ACHN (cell line): ENCODE results near the gene RUVBL2.

ENCODE experiments used
- DNase-seq: peaks from one replicate; pipeline ENCODE4 v3.0.0-alpha.2; 2015
- in situ Hi-C: cut with HindIII; loops from 2 replicates; pipeline ENCODE4 v1.10.0; 2017; ENCODE audit warnings: low sequenced_read_pairs, low pct_ligation_motif_present, low pct_unique_long_range_greater_than_20kb

The RUVBL2 gene

DNA sequence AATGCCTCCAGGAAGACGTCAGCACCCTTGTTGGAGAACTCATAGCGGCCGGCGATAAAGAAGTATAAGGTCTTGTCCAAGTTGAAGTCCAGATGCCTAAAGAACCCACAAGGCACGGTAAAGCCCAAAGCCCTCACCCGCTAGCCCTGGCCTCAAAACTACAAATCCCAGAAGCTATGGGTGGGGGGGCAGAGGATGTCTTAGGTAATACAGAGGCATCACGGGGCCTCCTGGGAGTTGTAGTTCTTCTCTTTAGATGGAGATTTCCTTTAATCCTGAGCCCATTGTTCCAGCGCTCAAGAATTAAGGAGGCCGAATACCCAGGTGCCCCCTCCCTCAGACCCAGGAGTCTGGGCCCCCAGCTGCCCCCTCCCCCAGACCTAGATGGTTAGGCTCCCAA lies 11.4 kb upstream of the RUVBL2 start:
- DNase-seq: no peak
- in situ Hi-C loops: no loop called here

DNA sequence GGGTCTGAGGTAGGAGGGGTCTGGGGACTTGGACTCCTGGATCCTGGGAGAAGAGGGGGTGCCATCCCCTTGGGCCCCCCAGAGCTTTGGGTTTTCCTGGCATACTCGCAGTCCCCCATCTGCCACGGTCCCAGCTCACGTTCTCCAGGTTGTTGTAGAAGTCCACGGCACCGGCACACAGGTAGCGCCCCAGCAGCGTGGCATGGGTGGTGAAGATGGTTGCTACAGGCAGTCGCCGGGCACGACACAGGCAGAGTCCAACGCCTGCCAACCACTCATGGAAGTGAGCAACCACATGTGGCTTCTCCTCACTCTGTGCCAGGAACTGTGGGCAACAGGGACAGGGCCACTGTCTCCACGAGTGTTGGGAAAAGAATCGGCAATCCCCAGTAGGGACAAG lies 8.0 kb upstream of the RUVBL2 start:
- DNase-seq: no peak
- in situ Hi-C loops: no loop called here

DNA sequence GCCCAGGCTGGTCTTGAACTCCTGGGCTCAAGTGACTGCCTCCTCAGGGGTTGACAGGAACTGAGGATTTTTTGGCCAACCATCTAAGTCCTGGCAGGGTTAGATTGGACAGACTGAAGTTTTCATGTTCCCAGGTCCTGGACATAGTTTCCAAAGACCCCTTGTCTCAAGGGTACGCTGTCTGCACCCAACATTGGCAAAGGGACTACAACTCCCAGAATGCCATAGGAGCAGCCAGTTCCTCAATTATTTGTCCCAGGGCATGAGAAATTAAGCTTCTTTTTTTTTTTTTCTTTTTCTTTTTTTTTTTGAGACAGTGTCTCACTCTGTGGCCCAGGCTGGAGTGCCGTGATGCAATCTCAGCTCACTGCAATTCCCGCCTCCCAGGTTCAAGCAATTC lies 7.5 kb upstream of the RUVBL2 start:
- in situ Hi-C loops: no loop called here
- no peak for DNase-seq

DNA sequence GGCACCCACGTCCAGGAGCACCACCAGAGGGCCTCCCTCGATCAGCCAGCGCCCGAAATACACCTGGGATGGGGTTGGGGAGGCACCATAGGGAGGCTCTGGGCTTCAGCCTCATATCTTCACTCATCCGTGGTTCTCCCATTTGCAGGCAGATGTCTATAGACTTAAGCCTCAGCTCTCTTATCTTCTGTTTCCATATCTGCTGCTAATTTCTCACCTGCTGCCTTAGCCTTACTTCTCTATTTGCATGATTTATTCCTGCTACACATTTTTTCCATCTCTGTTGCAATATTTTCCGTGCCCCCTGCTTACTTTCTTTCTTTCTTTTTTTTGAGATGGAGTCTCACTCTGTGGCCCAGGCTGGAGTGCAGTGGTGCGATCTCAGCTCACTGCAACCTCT lies 6.4 kb upstream of the RUVBL2 start:
- in situ Hi-C loops: no loop called here
- no peak for DNase-seq

DNA sequence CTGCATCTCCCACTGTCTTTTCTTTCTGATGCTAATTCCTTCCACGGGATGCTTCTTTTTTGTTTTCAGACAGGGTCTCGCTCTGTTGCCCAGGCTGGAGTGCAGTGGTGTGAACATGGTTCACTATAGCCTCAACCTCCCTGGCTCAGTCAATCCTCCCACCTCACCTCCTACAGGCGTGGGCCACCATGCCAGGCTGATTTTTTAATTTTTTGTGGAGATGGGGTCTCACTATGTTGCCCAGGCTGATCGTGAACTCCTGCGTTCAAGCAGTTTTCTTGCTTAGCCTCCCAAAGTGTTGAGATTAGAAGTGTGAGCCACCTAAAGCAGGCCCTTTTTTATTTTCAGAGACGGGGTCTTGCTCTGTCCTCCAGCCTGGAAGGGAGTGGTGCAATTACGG lies 5.4 kb upstream of the RUVBL2 start:
- no peak for DNase-seq
- in situ Hi-C loops: no loop called here

DNA sequence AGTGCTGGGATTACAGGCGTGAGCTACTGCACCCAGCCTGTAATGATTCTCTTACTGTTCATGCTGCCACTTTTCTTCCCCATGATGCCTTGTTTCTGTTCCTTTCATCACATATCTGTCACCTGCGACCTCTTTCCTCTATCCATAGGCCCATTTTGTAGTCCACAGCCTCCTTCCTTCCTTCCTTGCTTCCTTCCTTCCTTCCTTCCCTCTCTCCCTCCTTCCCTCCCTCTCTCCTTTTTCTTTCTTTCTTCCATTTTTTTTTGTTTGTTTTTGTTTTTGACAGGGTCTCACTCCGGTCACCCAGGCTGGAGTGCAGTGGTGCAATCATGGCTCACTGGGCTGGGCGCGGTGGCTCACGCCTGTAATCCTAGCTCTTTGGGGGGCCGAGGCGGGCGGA lies 4.8 kb upstream of the RUVBL2 start:
- no peak for DNase-seq
- in situ Hi-C loops: no loop called here

DNA sequence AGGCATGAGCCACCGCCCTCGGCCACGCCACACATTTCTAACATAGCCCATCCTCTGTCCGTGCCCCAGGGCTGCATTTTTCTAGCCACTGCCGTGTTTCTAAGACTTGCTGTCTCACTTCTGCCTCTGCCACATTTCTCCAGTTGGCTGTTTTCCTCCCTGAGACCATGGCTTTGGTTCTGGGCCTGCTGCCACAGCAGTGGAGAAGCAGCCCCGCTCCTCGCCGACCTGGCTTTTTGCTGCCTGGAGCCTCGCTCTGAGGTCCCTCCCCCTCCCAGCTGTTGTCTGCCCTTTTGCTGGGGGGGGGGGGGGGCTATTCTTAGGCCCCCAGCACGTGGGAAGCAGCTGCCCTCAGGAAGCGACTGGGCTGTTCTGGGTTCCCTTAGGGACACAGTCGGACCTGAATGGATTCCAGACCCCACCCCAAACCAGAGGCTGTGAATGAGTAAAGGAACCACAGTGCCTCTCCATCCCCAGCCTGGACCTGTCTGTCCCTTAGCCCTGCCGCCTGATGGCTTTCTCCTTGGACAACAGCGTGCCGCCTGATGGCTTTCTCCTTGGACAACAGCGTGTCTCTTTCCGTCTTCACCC lies 3.9 kb upstream of the RUVBL2 start:
- in situ Hi-C loops: no loop called here
- no peak for DNase-seq

DNA sequence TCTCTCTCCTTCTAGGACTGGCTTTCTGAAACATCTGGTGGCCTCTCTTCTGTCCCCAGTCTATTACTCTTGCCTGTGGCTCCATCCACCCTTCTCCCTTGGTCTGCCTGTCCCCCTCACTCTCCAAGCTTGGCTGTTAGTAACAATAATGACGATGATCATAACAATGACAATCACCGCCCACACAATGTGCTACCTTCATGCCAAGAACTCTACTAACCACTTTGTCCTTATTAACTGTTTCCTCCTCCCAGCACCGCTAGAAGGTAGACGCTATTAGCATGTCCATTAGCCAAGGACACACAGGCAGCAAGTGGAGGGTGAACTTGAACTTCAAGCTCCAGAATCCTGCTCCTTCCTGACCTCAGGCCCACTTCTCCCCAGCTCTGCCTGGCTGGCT lies 3.3 kb upstream of the RUVBL2 start:
- in situ Hi-C loops: no loop called here
- DNase-seq: no peak

DNA sequence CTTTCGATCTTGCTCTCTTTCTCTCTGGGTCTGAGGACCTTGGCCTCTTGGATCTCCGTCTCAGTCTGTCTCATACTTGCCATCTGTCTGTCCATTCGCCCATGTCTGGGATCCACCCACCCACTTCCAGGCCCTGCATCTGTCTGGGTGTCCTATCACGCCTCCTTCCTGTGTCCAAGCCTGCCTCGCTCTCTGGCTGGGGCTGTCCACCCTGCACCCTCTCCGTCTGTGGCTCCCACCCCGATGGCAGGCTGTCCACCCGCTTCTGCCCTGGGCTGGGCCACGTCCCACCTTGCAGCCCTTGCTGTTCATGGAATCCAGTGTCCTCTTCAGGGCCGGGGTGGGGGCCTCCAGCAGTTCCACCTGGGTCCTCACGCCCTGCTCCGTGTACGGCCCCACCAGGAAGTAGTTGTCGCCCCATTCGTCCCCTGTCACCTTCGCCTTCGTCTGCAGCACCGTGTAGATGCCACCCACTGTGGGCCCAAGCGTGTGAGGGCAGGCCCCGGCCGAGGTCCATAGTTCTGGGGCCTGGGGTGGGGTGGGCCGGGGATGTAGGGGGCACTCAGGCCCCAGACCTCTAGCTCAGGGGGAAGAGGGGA lies 2.6 kb upstream of the RUVBL2 start:
- in situ Hi-C loops: no loop called here
- no peak for DNase-seq

DNA sequence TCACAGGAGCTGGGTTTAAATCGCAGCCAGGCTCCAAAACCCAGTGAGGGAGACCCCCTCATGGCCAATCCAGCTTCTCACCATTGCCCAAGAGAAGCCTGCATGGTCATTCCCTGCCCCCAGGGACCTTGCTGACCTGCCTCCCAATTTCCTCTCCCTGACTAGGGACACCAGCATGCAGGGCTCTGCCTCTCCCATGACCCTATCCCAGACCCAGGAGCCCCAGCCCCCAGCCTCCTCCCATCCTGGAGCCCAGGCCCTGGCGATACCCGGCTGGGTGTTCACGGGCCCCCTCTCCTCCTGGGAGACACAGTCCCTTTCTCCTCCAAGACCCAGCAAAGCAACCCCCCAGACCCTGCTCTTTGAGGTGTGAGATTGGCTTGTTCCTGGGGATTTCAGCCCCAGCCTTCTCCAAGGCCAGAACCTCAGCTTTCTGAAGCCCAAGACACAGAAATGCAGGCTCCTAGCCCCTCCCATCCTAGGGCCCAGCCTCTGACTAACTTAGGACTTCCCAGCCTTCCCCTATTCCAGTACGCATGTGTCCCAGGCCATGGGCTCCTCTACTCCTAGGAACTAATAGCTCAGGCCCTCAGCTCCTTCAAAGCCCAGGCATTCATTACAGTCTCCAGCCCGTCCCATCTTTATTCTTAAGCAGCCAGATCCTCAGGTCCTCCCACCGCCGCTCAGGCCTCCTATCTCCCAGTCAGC lies 1.7 kb upstream of the RUVBL2 start:
- DNase-seq: peak; percentile 65
- in situ Hi-C loops: no loop called here

DNA sequence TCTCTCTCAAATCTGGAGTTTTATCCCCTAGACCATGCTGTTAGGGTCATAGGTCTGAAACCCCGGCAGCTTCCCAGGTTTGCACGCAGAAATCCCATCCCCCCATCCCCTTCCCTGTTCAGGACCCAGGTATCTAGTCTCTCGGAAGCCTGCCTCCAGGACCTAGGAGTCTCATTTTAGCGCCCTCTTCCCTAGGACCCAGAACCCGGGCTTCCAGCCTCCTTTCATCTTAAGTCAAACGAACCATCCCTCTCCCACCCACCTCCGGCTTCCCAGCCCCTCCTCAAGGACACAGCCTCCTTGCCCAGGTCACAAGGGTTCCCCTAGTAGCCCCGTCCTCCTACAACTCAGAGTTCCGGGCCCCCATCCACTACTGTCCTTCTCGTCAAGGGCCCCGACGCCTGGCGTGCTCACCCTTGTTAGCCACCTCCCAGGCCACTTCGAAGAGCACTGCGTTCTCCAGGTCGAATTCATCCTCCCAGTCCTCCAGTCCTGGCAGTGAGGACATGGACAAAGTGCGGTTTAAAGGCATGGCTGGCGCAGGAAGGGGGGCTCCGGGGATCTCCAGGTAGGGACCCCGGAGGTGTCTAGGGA lies 1.0 kb upstream of the RUVBL2 start:
- DNase-seq: peak; percentile 14
- in situ Hi-C loops: no loop called here

DNA sequence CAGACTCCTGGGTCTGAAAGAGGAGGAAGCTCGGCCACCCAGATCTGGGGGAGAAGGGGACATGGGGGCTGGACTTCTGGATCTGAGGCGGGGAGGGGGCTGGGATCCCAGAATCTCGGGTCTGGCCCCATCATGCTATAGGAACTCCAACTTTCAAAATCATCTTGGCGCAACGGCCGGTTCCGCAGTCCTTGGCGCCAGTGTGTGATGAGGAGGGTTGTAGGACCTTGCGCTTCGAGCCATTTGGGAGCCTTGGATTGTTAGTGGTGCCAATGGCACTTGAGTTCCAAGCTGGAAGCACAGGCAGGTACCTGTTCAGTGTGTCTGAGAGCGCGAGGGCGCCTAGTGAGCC lies 324 bp downstream of the RUVBL2 start:
- in situ Hi-C loops: no loop called here
- DNase-seq: no peak

DNA sequence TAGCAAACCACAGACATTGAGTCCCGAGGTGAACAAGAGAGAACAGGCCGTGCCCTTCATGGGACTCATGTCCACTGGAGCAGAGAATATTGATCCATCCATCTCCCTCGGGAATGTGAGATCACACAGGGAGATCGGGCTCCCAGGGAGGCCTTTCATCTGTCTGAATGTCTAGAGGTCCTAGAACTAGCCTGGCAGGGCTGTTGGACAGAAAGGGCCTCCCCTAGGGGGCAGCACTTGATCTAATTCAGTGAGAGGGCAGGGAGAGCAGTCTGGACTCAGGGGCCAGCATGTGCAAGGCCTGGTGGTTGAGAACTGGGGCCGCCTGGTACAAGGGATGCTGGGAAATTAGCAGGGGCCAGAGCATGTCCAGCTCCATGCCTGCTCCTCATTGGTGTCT lies 4.3 kb downstream of the RUVBL2 start:
- in situ Hi-C loops: no loop called here

DNA sequence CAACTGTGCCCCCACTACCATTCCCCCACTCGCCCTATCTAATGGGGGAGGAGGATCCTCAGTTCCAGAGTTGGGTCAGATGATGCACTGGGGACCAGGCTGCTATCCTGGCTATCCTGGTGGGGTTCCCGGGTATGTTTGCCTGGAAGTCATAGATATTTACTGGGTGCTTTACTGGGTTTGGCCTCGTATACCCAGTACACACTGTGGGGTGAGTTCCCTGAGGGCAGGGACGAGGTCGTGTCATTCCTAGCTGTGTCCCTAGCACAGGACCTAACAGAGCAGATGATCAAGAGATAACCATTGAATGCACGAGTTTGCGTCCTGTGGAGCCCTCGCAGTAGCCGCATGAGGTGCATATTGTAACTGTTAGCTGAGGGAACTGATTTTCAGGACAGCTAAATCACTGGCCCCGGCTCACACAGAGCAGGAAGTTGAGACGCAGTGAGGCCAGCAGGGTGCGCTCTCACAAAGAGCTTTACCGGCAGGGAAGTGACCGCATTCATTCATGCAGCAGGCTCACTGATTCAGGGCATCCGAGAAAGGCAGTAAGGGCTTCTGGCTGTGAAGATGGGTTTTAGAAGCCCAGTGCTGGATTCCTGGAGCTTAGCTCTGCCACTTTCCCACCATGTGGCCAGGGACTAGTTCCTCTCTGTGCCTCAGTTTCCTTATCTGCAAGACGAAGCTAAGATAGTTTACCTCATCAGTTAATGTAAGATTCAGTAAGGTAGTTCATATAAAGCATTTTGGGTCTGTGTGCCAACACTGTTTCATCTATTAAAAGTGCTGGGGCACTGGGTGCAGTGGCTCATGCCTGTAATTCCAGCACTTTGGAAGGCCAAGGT lies 6.0 kb downstream of the RUVBL2 start:
- in situ Hi-C loops: no loop called here
- DNase-seq: peak; percentile 57

More for the DNA sequence above, 4.3 kb downstream of the RUVBL2 start:
- peak; percentile 64 for DNase-seq

DNA sequence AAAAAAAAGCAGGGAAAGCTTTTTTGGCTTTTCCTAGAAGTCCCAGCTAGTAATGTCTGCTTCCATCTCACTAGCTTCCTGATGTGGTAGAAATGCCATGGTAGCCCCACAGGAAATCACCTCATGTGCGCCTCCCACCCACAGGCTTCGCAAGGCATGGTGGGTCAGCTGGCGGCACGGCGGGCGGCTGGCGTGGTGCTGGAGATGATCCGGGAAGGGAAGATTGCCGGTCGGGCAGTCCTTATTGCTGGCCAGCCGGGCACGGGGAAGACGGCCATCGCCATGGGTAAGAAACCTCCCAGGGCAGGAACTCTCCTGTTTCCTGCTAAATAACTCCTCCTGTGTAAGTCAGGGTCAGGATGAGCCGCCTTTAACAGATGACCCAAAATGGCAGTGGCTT lies 10.4 kb downstream of the RUVBL2 start:
- in situ Hi-C loops: no loop called here
- DNase-seq: no peak

DNA sequence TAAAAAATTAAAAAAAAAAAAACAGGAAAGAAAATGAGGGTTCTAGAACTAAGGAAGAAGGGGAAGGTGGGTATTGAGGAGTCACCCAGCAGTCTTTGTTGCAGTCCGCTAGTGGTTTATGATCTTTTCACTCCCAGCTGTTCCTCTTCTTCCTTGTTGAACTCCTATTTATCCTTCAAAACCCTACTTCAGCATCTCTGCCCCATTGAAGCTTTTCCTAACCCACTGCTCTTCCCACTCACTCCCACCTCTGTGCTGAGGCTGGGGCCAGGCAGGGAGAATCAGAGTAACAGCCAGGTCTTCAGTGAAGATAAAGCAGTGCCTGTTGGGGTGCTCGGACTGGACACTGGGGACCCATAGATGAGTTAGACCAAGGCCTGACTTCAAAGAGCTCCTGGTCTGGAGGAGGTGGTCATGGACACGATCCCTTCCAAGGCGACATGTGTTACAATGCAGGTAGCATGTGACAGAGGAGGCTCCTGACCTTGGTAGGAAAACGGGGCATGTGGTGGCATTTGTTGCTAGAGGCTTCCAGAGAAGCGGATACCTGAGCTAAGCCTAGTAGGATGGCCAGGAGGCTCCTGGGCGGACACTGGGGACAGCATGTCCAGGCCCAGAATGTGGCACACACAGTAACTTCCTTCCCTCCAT lies 11.4 kb downstream of the RUVBL2 start:
- no peak for DNase-seq
- in situ Hi-C loops: no loop called here

DNA sequence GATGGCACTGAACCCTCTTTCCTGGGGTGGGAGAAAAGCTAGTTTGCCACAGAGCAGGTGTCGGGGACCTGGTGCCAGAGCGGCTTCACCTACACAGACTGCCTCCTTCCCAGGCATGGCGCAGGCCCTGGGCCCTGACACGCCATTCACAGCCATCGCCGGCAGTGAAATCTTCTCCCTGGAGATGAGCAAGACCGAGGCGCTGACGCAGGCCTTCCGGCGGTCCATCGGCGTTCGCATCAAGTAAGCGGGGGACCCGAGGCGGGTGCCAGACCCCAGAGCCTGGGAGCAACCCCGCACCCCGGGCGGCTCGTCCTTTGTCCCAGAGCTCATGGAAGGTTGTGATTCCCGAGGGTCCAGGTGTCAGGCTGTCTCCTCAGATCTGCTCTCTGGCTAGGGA lies 13.2 kb downstream of the RUVBL2 start:
- in situ Hi-C loops: no loop called here

DNA sequence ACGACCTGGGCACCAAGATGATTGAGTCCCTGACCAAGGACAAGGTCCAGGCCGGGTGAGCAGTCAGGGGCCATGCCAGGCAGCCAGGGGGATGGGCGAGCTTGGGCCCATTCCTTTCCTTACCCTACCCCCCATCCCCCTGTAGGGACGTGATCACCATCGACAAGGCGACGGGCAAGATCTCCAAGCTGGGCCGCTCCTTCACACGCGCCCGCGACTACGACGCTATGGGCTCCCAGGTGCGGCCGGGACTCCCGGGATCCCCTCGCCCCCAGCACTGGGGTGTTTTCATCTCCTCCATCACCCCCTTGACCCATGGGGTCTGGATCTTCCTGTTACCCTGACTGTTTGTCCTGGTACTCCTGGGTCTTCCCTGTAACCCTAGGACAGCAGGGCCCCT lies 16.1 kb downstream of the RUVBL2 start:
- in situ Hi-C loops: no loop called here
- no peak for DNase-seq

More for the DNA sequence above, 13.2 kb downstream of the RUVBL2 start:
- DNase-seq: no peak

DNA sequence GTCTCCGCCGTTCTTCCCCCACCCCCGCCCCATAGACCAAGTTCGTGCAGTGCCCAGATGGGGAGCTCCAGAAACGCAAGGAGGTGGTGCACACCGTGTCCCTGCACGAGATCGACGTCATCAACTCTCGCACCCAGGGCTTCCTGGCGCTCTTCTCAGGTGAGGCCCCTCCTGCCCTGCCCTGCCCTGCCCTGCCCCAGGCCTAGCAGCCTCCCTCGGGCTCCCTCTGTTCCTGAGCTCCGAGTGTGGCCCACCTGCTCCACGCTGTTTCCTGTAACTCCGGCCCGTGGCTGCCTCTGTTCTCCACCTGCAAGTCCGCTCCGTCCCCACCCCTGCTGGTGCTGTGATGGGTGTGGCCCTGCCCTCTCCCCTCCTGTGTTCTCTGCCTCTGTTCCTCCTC lies 16.8 kb downstream of the RUVBL2 start:
- DNase-seq: no peak
- in situ Hi-C loops: no loop called here
